Liver (tissue), 9 donors: Measurements from ENCODE around the gene WDR1. TPM values are rescaled to one million over a fixed set of nuclear protein-coding genes. Genes with fewer than 3 reads are reported as not detected.
A peak's percentile ranks its signal among the peaks of the same experiment; 100 is the strongest.

ENCODE experiments used
- DNase-seq: peaks from one replicate; pipeline ENCODE4 v3.0.0-alpha.2; 2017; ENCODE audit warnings: low spot score
- H3K27ac ChIP-seq, 2 donors: one replicate each; pipeline ENCODE4 v1.7.0; 2013; ENCODE audit warnings: inconsistent platforms in 2 of 2, low read length in 2 of 2, control low read depth in 1 of 2, low read depth in 1 of 2, mild to moderate bottlenecking in 1 of 2
- H3K27me3 ChIP-seq, 4 donors: one replicate each; pipeline versions ENCODE4 v1.6.1 to v1.7.0; 2013; ENCODE audit warnings: low read length in 3 of 4, inconsistent platforms in 1 of 4, mild to moderate bottlenecking in 1 of 4, moderate library complexity in 1 of 4; ENCODE audit not compliant: control insufficient read depth in 4 of 4, insufficient read depth in 4 of 4
- H3K36me3 ChIP-seq, 4 donors: one replicate each; pipeline versions ENCODE4 v1.6.1 to v1.7.0; 2013; ENCODE audit warnings: low read length in 3 of 4, mild to moderate bottlenecking in 3 of 4, low read depth in 1 of 4, moderate library complexity in 1 of 4; ENCODE audit not compliant: control insufficient read depth in 4 of 4, insufficient read depth in 3 of 4
- H3K4me1 ChIP-seq, 4 donors: one replicate each; pipeline versions ENCODE4 v1.6.1 to v1.7.0; 2013; ENCODE audit warnings: low read length in 3 of 4, mild to moderate bottlenecking in 3 of 4, moderate library complexity in 1 of 4; ENCODE audit not compliant: control insufficient read depth in 4 of 4, insufficient read depth in 4 of 4
- H3K4me3 ChIP-seq, 3 donors: one replicate each; pipeline versions ENCODE4 v1.6.1 to v1.7.0; 2013; ENCODE audit warnings: low read length in 3 of 3, control low read depth in 1 of 3, low read depth in 1 of 3, mild to moderate bottlenecking in 1 of 3
- H3K9ac ChIP-seq, 2 donors: one replicate each; pipeline ENCODE4 v1.7.0; 2013; ENCODE audit warnings: low read length in 2 of 2, mild to moderate bottlenecking in 2 of 2, moderate library complexity in 2 of 2, control low read depth in 1 of 2, low read depth in 1 of 2
- H3K9me3 ChIP-seq, 4 donors: one replicate each; pipeline versions ENCODE4 v1.6.1 to v1.7.0; 2013; ENCODE audit warnings: low read length in 3 of 4; ENCODE audit not compliant: control insufficient read depth in 4 of 4
- ATF3 ChIP-seq: IDR thresholded peaks from 2 replicates; pipeline ENCODE4 v1.6.1; 2016; ENCODE audit warnings: antibody characterized with exemption
- CTCF ChIP-seq: fragments of 150-350 bp; IDR thresholded peaks from 2 replicates; pipeline ENCODE4 v1.5.1; 2017; ENCODE audit warnings: improper control_type of control experiment, low read depth, low read length; ENCODE audit not compliant: missing input control
- EGR1 ChIP-seq, 2 donors: IDR thresholded peaks; 2 replicates each; pipeline ENCODE4 v1.6.1; 2016 to 2018; ENCODE audit warnings: antibody characterized with exemption in 2 of 2, low read depth in 2 of 2
- FOXA2 ChIP-seq: IDR thresholded peaks from 2 replicates; pipeline ENCODE4 v1.6.1; 2016; ENCODE audit warnings: antibody characterized with exemption
- GABPA ChIP-seq, 2 donors: IDR thresholded peaks in 1 of 2; conservative IDR thresholded peaks in 1 of 2; 2 replicates each; pipeline ENCODE4 v1.6.1; 2016; ENCODE audit warnings: antibody characterized with exemption in 2 of 2, mild to moderate bottlenecking in 1 of 2, moderate library complexity in 1 of 2
- HNF4A ChIP-seq, 2 donors: conservative IDR thresholded peaks; 2 replicates each; pipeline ENCODE4 v1.6.1; 2016; ENCODE audit warnings: antibody characterized with exemption in 2 of 2, mild to moderate bottlenecking in 2 of 2
- HNF4G ChIP-seq: IDR thresholded peaks from 2 replicates; pipeline ENCODE4 v1.6.1; 2016; ENCODE audit warnings: antibody characterized with exemption
- JUND ChIP-seq, 2 donors: IDR thresholded peaks; 2 replicates each; pipeline ENCODE4 v1.6.1; 2016; ENCODE audit warnings: antibody characterized with exemption in 2 of 2
- MAX ChIP-seq: IDR thresholded peaks from 2 replicates; pipeline ENCODE4 v1.6.1; 2016; ENCODE audit warnings: antibody characterized with exemption
- NR2F2 ChIP-seq: IDR thresholded peaks from 2 replicates; pipeline ENCODE4 v1.6.1; 2016; ENCODE audit warnings: antibody characterized with exemption
- RAD21 ChIP-seq, 2 donors: IDR thresholded peaks; 2 replicates each; pipeline ENCODE4 v1.6.1; 2016; ENCODE audit warnings: antibody characterized with exemption in 2 of 2, mild to moderate bottlenecking in 2 of 2
- REST ChIP-seq: IDR thresholded peaks from 2 replicates; pipeline ENCODE4 v1.6.1; 2016; ENCODE audit warnings: antibody characterized with exemption, mild to moderate bottlenecking
- RXRA ChIP-seq, 2 donors: IDR thresholded peaks; 2 replicates each; pipeline ENCODE4 v1.6.1; 2017 to 2018; ENCODE audit warnings: antibody characterized with exemption in 2 of 2, mild to moderate bottlenecking in 1 of 2
- SP1 ChIP-seq: IDR thresholded peaks from 2 replicates; pipeline ENCODE4 v1.6.1; 2018; ENCODE audit warnings: antibody characterized with exemption, mild to moderate bottlenecking
- TAF1 ChIP-seq: conservative IDR thresholded peaks from 2 replicates; pipeline ENCODE4 v1.6.1; 2016; ENCODE audit warnings: antibody characterized with exemption, mild to moderate bottlenecking
- YY1 ChIP-seq: IDR thresholded peaks from 2 replicates; pipeline ENCODE4 v1.6.1; 2016; ENCODE audit warnings: antibody characterized with exemption, mild to moderate bottlenecking
- ZBTB33 ChIP-seq: IDR thresholded peaks from 2 replicates; pipeline ENCODE4 v1.6.1; 2016; ENCODE audit warnings: antibody characterized with exemption
- WGBS: extraction: QIAGEN DNeasy Blood & Tissue Kit; methylation state at CpG from one replicate; pipeline ENCODE4 v1.1.7; 2013; 5-methylcytosine and 5-hydroxymethylcytosine counted together
- polyA plus RNA-seq, 2 donors: library from polyadenylated mRNA; stranded (reverse) in 1 of 2; unstranded in 1 of 2; fragments of 200-250 nt in 1 of 2; fragments of >200 nt in 1 of 2; fragmentation: Nextera tagmentation in 1 of 2; extraction: Ambion mirVana in 1 of 2; gene quantifications; one replicate each; pipeline versions ENCODE4 v1.2.1 to v1.2.3, GENCODE V29; 2013 to 2015
- total RNA-seq, 2 donors: library from RNA; depleted of rRNA; stranded (reverse); fragments of >200 nt; gene quantifications; one replicate each; pipeline ENCODE4 v1.2.3, GENCODE V29; 2014
- donor health status: healthy.
- donor health status: healthy.
- donor health status: healthy.
- donor health status: healthy.
- donor health status: healthy.

The WDR1 gene
- total RNA-seq = 10 to 100 TPM; 60.3 to 97.4 TPM
- 10 to 100 TPM; 31.1 to 71.1 TPM for polyA plus RNA-seq

GRCh38 chr4:10116569-10117358 is at the start of gene WDR1:
TSS of gene WDR1 (minus strand) at chr4:10116799. CDS start at chr4:10116666, 133 bp downstream.
- WGBS = under 1% methylated on average over 97 of the region's 97 CpGs
- Histone ChIP-seq H3K4me1 (peaks cover 5 to 23% (median 16%) of the 10 kb centered on the region in 4 donors), H3K36me3 (peaks cover 7 to 25% (median 17%) of the 10 kb centered on the region in 4 donors), H3K9me3 (no peaks in the 10 kb centered on the region), H3K4me3 (peak within 1 kb of the TSS; percentile 87 to 97 (median 87)), H3K9ac (peak within 1 kb of the TSS; percentile 96 to 98), H3K27ac (peak within 1 kb of the TSS; percentile 92 to 98), H3K27me3 (no peaks in the 10 kb centered on the region)
- DNase-seq = peak; percentile 99
- TF ChIP-seq EGR1 (IDR thresholded peaks at IDR 0.05; ENCODE audit: low read depth in 2 of 2) = peak in 1 of 2 donors; percentile 63
- TF ChIP-seq SP1 = peak; percentile 54
- no peak for TF ChIP-seq HNF4G
- TF ChIP-seq REST = peak; percentile 94
- no peak for TF ChIP-seq FOXA2
- TF ChIP-seq TAF1 = peak; percentile 97
- peak; percentile 67 to 83 for TF ChIP-seq GABPA (IDR thresholded peaks at IDR 0.05 in 1 of 2, conservative IDR thresholded peaks at IDR 0.05 in 1 of 2)
- peak; percentile 29 for TF ChIP-seq YY1
- TF ChIP-seq ATF3 = no peak

- H3K27me3 ChIP-seq = no peaks in the 10 kb centered on the region
- no peaks in the 10 kb centered on the region for H3K36me3 ChIP-seq
- peaks cover 2 to 26% (median 11%) of the 10 kb centered on the region in 4 donors for H3K4me1 ChIP-seq
- TF ChIP-seq RAD21 (IDR thresholded peaks at IDR 0.05) (peak; percentile 84), RXRA (IDR thresholded peaks at IDR 0.05) (no peak), SP1 (no peak), ZBTB33 (no peak), TAF1 (no peak), EGR1 (IDR thresholded peaks at IDR 0.05; ENCODE audit: low read depth in 2 of 2) (no peak), YY1 (no peak), CTCF (peak; percentile 59), REST (no peak), NR2F2 (no peak), HNF4G (no peak), MAX (no peak), HNF4A (conservative IDR thresholded peaks at IDR 0.05) (no peak), JUND (IDR thresholded peaks at IDR 0.05) (no peak)
- H3K4me3 ChIP-seq = no peak overlapping the region
- DNase-seq = peak; percentile 49
- 38% methylated on average over 3 of the region's 3 CpGs for WGBS
- H3K9ac ChIP-seq = no peak overlapping the region
- no peaks in the 10 kb centered on the region for H3K9me3 ChIP-seq
- no peak overlapping the region for H3K27ac ChIP-seq
Measured at GRCh38 chr4:10164877-10165283, 48.3 kb upstream of the WDR1 start.
